Measurements from ENCODE around the gene ZNF236.
"Not testable (repeated sequence)": the region's sequence is repeated elsewhere in the genome, so short reads cannot be mapped to it uniquely, and the experiment has no call there.

ZNF236 gene

DNA sequence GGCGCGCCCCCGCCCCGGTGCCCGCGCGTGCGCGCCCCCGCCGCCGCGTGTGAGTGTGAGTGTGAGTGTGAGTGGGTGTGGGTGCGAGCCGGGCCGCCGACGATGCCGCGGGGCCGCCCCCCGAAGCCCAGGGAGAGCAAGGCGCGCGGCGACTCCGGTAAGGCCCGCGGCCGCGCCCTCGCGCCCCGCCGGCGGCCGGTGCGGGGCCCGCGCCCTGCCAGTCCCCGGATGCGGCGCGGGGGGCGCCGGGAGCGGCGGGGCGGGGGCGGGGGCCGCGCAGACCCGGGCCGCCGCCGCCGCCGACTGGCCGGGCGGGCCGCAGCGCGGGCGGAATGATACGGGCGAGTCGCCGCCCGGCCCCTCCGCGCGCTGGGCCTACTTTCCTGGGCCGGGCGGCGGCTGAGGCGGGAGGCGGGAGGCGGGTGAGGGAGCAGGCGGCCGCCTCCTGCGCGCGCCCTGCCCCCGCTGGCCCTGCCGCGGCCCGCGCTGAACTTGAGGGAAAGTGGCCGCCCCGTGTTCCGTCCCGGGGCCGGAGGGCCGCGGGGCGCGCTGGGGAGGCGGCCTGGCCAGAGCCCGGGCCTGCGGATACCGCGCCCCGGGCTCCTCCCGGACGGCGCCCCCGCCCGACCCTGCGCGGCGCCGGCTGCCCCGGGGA, at the start of gene ZNF236:
TSS of gene ZNF236 (plus strand) at position 52 of the 655 bp plus-strand sequence. CDS start at position 103, 51 bp downstream.
- H3K27ac ChIP-seq = peak within 1 kb of the TSS; percentile 99
- TF ChIP-seq, protein P1, sequence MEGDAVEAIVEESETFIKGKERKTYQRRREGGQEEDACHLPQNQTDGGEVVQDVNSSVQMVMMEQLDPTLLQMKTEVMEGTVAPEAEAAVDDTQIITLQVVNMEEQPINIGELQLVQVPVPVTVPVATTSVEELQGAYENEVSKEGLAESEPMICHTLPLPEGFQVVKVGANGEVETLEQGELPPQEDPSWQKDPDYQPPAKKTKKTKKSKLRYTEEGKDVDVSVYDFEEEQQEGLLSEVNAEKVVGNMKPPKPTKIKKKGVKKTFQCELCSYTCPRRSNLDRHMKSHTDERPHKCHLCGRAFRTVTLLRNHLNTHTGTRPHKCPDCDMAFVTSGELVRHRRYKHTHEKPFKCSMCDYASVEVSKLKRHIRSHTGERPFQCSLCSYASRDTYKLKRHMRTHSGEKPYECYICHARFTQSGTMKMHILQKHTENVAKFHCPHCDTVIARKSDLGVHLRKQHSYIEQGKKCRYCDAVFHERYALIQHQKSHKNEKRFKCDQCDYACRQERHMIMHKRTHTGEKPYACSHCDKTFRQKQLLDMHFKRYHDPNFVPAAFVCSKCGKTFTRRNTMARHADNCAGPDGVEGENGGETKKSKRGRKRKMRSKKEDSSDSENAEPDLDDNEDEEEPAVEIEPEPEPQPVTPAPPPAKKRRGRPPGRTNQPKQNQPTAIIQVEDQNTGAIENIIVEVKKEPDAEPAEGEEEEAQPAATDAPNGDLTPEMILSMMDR (conservative IDR thresholded peaks at IDR 0.05) = no peak
- TF ChIP-seq ZFX (IDR thresholded peaks at IDR 0.05) = peak; percentile 84

DNA sequence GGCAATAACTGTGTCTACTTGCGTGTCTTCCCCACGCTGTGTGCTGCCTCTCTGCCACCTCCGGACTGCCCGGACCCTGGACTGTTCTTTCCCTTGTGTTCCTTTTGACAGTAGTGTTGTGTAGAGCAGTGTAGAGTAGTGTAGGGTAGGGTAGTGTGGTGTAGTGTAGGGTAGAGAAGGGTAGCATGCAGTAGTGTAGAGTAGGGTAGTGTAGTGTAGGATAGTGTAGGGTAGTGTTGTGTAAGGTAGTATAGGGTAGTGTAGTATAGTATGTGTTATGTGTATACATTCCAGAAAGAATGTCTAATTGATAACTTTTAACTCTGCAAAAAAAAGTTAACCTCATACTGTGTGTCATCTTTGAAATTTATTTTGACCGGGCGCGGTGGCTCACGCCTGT, 49.7 kb upstream of the ZNF236 start:
- no peak overlapping the region for H3K27ac ChIP-seq
- TF ChIP-seq, protein P1 (conservative IDR thresholded peaks at IDR 0.05) = no peak
- no peak for TF ChIP-seq ZFX (IDR thresholded peaks at IDR 0.05)

DNA sequence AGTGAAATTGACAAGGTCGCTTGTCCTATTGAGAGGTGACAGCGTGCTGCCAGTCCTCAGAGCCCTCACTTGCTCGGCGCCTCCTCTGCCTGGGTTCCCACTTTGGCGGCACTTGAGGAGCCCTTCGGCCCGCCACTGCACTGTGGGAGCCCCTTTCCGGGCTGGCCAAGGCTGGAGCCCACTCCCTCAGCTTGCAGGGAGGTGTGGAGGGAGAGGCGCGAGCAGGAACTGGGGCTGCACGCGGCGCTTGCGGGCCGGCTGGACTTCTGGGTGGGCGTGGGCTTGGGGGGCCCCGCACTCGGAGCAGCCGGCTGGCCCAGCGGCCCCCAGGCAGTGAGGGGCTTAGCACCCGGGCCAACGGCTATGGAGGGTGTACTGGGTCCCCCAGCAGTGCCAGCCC, 45.3 kb upstream of the ZNF236 start:
- not testable (repeated sequence) for H3K27ac ChIP-seq

DNA sequence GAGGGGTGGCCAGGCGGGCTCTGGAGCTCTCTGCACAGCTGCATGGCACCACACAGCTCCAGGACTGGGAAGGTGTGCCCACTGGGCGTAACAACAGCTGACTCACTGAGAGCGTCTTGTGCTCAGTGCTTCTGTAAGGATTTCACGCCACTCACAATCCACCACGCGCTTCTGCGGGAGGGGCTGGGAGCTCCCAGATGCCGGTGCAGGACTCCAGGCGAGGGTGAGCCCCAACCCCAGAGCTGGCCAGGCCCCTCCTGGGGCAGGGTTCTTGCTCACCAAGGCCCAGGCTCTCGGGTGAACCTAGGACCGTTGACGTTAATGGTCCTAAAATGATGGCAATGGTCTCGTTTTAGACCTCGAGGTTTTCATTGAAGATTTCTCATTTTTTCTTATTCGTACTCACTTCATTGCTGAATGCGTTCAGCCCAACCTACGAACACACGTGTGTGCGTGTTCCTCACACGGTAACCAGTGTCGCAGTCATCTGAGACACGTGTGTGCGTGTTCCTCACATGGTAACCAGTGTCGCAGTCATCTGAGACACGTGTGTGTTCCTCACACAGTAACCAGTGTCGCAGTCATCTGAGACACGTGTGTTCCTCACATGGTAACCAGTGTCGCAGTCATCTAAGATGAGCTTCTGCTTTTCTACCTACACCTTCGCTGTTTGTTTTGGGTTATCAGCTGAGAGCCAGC, 38.4 kb upstream of the ZNF236 start:
- TF ChIP-seq ZFX (IDR thresholded peaks at IDR 0.05) = no peak
- TF ChIP-seq, protein P1 (conservative IDR thresholded peaks at IDR 0.05) = no peak
- no peak overlapping the region for H3K27ac ChIP-seq

DNA sequence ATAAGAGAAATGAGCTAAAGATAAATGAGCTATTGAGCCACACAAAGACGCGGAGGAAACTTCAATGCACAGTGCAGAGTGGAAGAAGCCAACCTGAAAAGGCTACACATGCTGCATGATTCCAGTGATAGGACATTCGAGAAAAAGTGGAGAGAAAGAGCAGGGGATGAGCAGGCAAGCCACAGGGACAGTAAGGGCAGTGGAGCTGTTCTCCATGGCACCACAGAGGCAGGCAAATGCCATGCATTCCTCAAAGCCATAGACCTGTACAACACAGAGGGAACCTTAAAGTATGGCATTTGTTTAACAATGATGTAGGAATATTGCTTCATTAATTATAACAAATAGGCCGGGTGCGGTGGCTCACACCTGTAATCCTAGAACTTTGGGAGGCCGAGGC, 36.5 kb upstream of the ZNF236 start:
- TF ChIP-seq, protein P1 (conservative IDR thresholded peaks at IDR 0.05) = no peak
- TF ChIP-seq ZFX (IDR thresholded peaks at IDR 0.05) = no peak
- H3K27ac ChIP-seq = no peak overlapping the region

DNA sequence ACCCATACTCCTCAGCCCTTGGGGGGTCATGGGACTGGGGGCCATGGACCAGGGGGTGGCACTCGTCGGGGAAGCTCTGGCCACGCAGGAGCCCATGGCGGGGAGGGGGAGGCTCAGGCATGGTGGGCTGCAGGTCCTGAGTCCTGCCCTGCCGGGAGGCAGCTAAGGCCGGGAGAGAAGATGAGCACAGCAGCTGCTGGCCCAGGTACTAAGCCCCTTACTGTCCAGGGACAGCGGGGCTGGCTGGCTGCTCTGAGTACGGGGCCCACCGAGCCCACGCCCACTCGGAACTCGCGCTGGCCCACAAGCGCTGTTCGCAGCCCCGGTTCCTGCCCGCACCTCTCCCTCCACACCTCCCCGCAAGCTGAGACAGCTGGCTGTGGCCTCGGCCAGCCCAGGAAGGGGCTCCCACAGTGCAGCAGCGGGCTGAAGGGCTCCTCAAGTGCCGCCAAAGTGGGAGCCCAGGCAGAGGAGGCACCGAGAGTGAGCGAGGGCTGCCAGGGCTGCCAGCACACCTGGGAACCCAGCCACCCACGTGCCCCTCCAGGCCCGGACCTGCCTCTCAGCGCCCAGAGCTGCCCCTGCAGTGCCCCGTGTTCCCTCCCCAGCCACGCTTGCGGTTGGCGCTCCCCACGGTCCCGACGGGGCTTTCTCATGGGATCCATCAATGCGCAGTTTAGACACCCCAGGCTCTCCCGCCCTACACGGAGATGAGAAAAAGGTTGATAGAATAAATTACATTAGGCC, 33.6 kb upstream of the ZNF236 start:
- TF ChIP-seq ZFX (IDR thresholded peaks at IDR 0.05) = no peak
- TF ChIP-seq, protein P1 (conservative IDR thresholded peaks at IDR 0.05) = no peak
- no peak overlapping the region for H3K27ac ChIP-seq

DNA sequence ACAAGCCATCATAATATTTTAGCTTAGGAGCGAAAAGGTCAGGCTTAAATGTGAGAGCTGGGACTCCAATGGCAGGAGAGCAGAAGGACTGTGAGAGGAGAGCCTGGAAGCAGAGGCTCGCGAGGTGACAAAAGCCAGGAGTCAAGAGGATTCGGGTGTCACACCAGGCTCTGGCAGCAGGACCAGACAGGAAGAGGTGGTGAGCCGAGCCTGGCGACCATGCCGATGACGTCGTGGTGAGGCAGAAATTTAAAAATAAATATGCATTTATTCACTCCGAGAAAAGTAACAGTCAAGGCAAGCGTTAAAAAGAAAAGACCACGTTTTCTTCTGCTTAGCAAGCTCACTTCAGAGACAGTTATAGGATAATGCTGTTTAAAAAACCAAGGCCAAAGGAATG, 31.3 kb upstream of the ZNF236 start:
- no peak for TF ChIP-seq ZFX (IDR thresholded peaks at IDR 0.05)
- TF ChIP-seq, protein P1 (conservative IDR thresholded peaks at IDR 0.05) = no peak
- no peak overlapping the region for H3K27ac ChIP-seq
